CD4-positive, alpha-beta memory T cell (primary cell): ENCODE data around the gene CCDC110. TPM values are rescaled to one million over a fixed set of nuclear protein-coding genes. Genes with fewer than 3 reads are reported as not detected.

Experiments
- CTCF ChIA-PET: fragments of 350-600 bp; sonication (Branson Sonifier 250); formaldehyde crosslinking; loops from one replicate; lab custom pipeline; 2021; ENCODE audit warnings: inconsistent platforms; ENCODE audit not compliant: partially characterized antibody; lab: Charles Lee
- POLR2A ChIA-PET: fragments of 350-600 bp; sonication (Branson Sonifier 250); formaldehyde crosslinking; loops from one replicate; lab custom pipeline; 2021; ENCODE audit not compliant: partially characterized antibody; lab: Charles Lee
- DNase-seq, 5 donors: peaks; one replicate each; pipeline versions ENCODE4 v3.0.0 to v3.0.0-alpha.2; 2020 to 2022; ENCODE audit warnings: mixed read lengths in 1 of 5
- H3K27ac ChIP-seq: one replicate; pipeline ENCODE4 v1.7.0; 2013; ENCODE audit warnings: low read depth, low read length
- H3K27me3 ChIP-seq: 2 replicates; pipeline ENCODE4 v1.7.0; 2013; ENCODE audit warnings: mild to moderate bottlenecking, low read length, moderate library complexity; ENCODE audit not compliant: insufficient read depth
- H3K36me3 ChIP-seq: 2 replicates; pipeline ENCODE4 v1.7.0; 2013; ENCODE audit warnings: mild to moderate bottlenecking, low read length, moderate library complexity; ENCODE audit not compliant: insufficient read depth
- H3K4me1 ChIP-seq: 2 replicates; pipeline ENCODE4 v1.7.0; 2013; ENCODE audit warnings: mild to moderate bottlenecking, low read length, moderate library complexity; ENCODE audit not compliant: insufficient read depth
- H3K4me3 ChIP-seq, 2 donors: one replicate each; pipeline ENCODE4 v1.7.0; 2013; ENCODE audit warnings: low read length in 2 of 2, mild to moderate bottlenecking in 1 of 2
- H3K9me3 ChIP-seq, 2 donors: one replicate each; pipeline ENCODE4 v1.7.0; 2013; ENCODE audit warnings: low read length in 2 of 2, control low read depth in 1 of 2; ENCODE audit not compliant: control insufficient read depth in 1 of 2
- H3K27ac Mint-ChIP-seq, 7 donors: one replicate each; pipeline ENCODE4 v1.8.0; 2020 to 2021; ENCODE audit warnings: mixed read lengths in 7 of 7, mild to moderate bottlenecking in 6 of 7, inconsistent platforms in 3 of 7, moderate library complexity in 3 of 7
- H3K27me3 Mint-ChIP-seq, 2 donors: one replicate each; pipeline ENCODE4 v1.8.0; 2020 to 2021; ENCODE audit warnings: mixed read lengths in 2 of 2
- H3K36me3 Mint-ChIP-seq, 2 donors: one replicate each; pipeline ENCODE4 v1.8.0; 2020 to 2021; ENCODE audit warnings: mixed read lengths in 2 of 2, inconsistent platforms in 1 of 2, mild to moderate bottlenecking in 1 of 2
- H3K4me1 Mint-ChIP-seq, 4 donors: one replicate each; pipeline ENCODE4 v1.8.0; 2020 to 2021; ENCODE audit warnings: mixed read lengths in 4 of 4, mild to moderate bottlenecking in 1 of 4
- H3K4me3 Mint-ChIP-seq, 8 donors: one replicate each; pipeline ENCODE4 v1.8.0; 2020 to 2021; ENCODE audit warnings: mixed read lengths in 8 of 8, mild to moderate bottlenecking in 7 of 8, moderate library complexity in 6 of 8, inconsistent platforms in 3 of 8
- H3K9me3 Mint-ChIP-seq, 8 donors: one replicate each; pipeline ENCODE4 v1.8.0; 2020 to 2021; ENCODE audit warnings: mixed read lengths in 8 of 8, mild to moderate bottlenecking in 5 of 8, inconsistent platforms in 3 of 8, moderate library complexity in 1 of 8
- intact Hi-C: fragments of 100-400 bp; cut with micrococcal nuclease; formaldehyde crosslinking; loops from one replicate; pipeline ENCODE4 v1.15.1; 2023
- polyA plus RNA-seq, 2 donors: library from polyadenylated mRNA; unstranded; fragments of 300-500 nt; fragmentation: Illumina TruSeq; gene quantifications; one replicate each; pipeline ENCODE4 v1.2.3, GENCODE V29; 2021
- total RNA-seq, 2 experiments: library from RNA; stranded (reverse); gene quantifications; one replicate each; pipeline ENCODE4 v1.2.3, GENCODE V29; 2021

CCDC110 gene
- total RNA-seq = under 1 TPM; 0.19 to 0.90 TPM
- under 1 TPM in 1 of 2 donors, not detected in 1; 0.24 TPM for polyA plus RNA-seq

GRCh38 chr4:185471235-185472102 lies at the start of gene CCDC110:
Gene CCDC110, minus strand, starts transcription at chr4:185471733. Its CDS starts 50 bp downstream, at chr4:185471683.
- Histone ChIP-seq H3K36me3 (no peaks in the 10 kb centered on the region), H3K27ac (peak within 1 kb of the TSS; percentile 28), H3K9me3 (no peaks in the 10 kb centered on the region), H3K4me1 (peaks cover 16% of the 10 kb centered on the region), H3K27me3 (no peaks in the 10 kb centered on the region), H3K4me3 (peak within 1 kb of the TSS; percentile 72 to 88)
- peaks cover 6 to 17% (median 10%) of the 10 kb centered on the region in 4 donors for H3K4me1 Mint-ChIP-seq
- H3K27ac Mint-ChIP-seq = peak within 1 kb of the TSS; percentile 69 to 93 (median 90)
- H3K36me3 Mint-ChIP-seq = no peaks in the 10 kb centered on the region
- H3K9me3 Mint-ChIP-seq = peaks cover 0 to 1% (median 0%) of the 10 kb centered on the region in 8 donors
- ChIA-PET CTCF (interaction anchor here (1.8 to 2.1 kb wide), 2 partner anchors 14 to 126 kb away, joined by 6 to 9 read pairs; no protein-coding TSS in a partner anchor), POLR2A (interaction anchor here (1.0 to 1.9 kb wide), 3 partner anchors 45 to 75 kb away, joined by 5 to 6 read pairs (median 5); partner anchors contain the start of genes ANKRD37, LRP2BP and UFSP2)
- peak within 1 kb of the TSS; percentile 88 to 94 (median 92) for H3K4me3 Mint-ChIP-seq
- peak; percentile 83 to 90 (median 87) for DNase-seq
- intact Hi-C loops = loop anchor here (1.0 to 10.0 kb wide), 11 partner anchors 46 to 1967 kb away; partner anchors contain the start of genes ACSL1, ANKRD37, CASP3 and CENPU
- peaks cover 0 to 2% of the 10 kb centered on the region in 2 donors for H3K27me3 Mint-ChIP-seq

GRCh38 chr4:185520119-185520518 lies 48.6 kb upstream of the CCDC110 start:
- Mint-ChIP-seq H3K36me3 (no peaks in the 10 kb centered on the region), H3K4me1 (peaks cover 0 to under 1% (median 0%) of the 10 kb centered on the region in 4 donors), H3K9me3 (peaks cover 0 to under 1% (median 0%) of the 10 kb centered on the region in 8 donors), H3K4me3 (no peak overlapping the region), H3K27me3 (peaks cover 17 to 19% of the 10 kb centered on the region in 2 donors), H3K27ac (no peak overlapping the region)
- Histone ChIP-seq H3K4me3 (no peak overlapping the region), H3K9me3 (no peaks in the 10 kb centered on the region), H3K27me3 (no peaks in the 10 kb centered on the region), H3K4me1 (no peaks in the 10 kb centered on the region), H3K27ac (no peak overlapping the region), H3K36me3 (no peaks in the 10 kb centered on the region)
- ChIA-PET CTCF (no interaction called here), POLR2A (no interaction called here)
- DNase-seq = no peak
- intact Hi-C loops = no loop called here

GRCh38 chr4:185518494-185518893 lies 47.0 kb upstream of the CCDC110 start:
- Mint-ChIP-seq H3K9me3 (peaks cover 0 to 5% (median 0%) of the 10 kb centered on the region in 8 donors), H3K27me3 (peaks cover 22 to 27% of the 10 kb centered on the region in 2 donors), H3K4me1 (peaks cover 7 to 12% (median 10%) of the 10 kb centered on the region in 4 donors), H3K4me3 (no peak overlapping the region), H3K36me3 (no peaks in the 10 kb centered on the region), H3K27ac (no peak overlapping the region)
- H3K4me1 ChIP-seq = peaks cover 8% of the 10 kb centered on the region
- H3K36me3 ChIP-seq = no peaks in the 10 kb centered on the region
- no peak overlapping the region for H3K27ac ChIP-seq
- no peaks in the 10 kb centered on the region for H3K9me3 ChIP-seq
- no peak for DNase-seq
- peaks cover 12% of the 10 kb centered on the region for H3K27me3 ChIP-seq
- ChIA-PET POLR2A (no interaction called here), CTCF (interaction anchor here (0.7 kb wide), 1 partner anchor 80 kb away, joined by 3 read pairs; no protein-coding TSS in a partner anchor)
- no peak overlapping the region for H3K4me3 ChIP-seq
- intact Hi-C loops = no loop called here

GRCh38 chr4:185518069-185518468 lies 46.5 kb upstream of the CCDC110 start:
- ChIA-PET POLR2A (no interaction called here), CTCF (interaction anchor here (0.7 kb wide), 1 partner anchor 80 kb away, joined by 3 read pairs; no protein-coding TSS in a partner anchor)
- Histone ChIP-seq H3K4me3 (no peak overlapping the region), H3K27me3 (peaks cover 14% of the 10 kb centered on the region), H3K36me3 (no peaks in the 10 kb centered on the region), H3K27ac (no peak overlapping the region), H3K9me3 (no peaks in the 10 kb centered on the region), H3K4me1 (peaks cover 12% of the 10 kb centered on the region)
- H3K9me3 Mint-ChIP-seq = peaks cover 0 to 5% (median 0%) of the 10 kb centered on the region in 8 donors
- no peak overlapping the region for H3K27ac Mint-ChIP-seq
- no peak overlapping the region for H3K4me3 Mint-ChIP-seq
- H3K36me3 Mint-ChIP-seq = no peaks in the 10 kb centered on the region
- peaks cover 25 to 30% of the 10 kb centered on the region in 2 donors for H3K27me3 Mint-ChIP-seq
- no peak for DNase-seq
- intact Hi-C loops = no loop called here
- peaks cover 10 to 16% (median 14%) of the 10 kb centered on the region in 4 donors for H3K4me1 Mint-ChIP-seq

- POLR2A ChIA-PET = no interaction called here
- no peak overlapping the region for H3K27ac Mint-ChIP-seq
- CTCF ChIA-PET = no interaction called here
- intact Hi-C loops = no loop called here
- H3K4me3 Mint-ChIP-seq = no peak overlapping the region
- H3K9me3 Mint-ChIP-seq = peaks cover 0 to 5% (median under 1%) of the 10 kb centered on the region in 8 donors
- Histone ChIP-seq H3K9me3 (no peaks in the 10 kb centered on the region), H3K27me3 (peaks cover 22% of the 10 kb centered on the region), H3K4me1 (peaks cover 18% of the 10 kb centered on the region), H3K36me3 (no peaks in the 10 kb centered on the region), H3K4me3 (no peak overlapping the region), H3K27ac (no peak overlapping the region)
- H3K36me3 Mint-ChIP-seq = no peaks in the 10 kb centered on the region
- H3K4me1 Mint-ChIP-seq = peaks cover 13 to 20% (median 19%) of the 10 kb centered on the region in 4 donors
- peaks cover 31 to 37% of the 10 kb centered on the region in 2 donors for H3K27me3 Mint-ChIP-seq
- no peak for DNase-seq
These were observed 43.7 kb upstream of the CCDC110 start for GRCh38 chr4:185515248-185515647.

- no peak for DNase-seq
- Mint-ChIP-seq H3K27ac (no peak overlapping the region), H3K4me3 (no peak overlapping the region), H3K27me3 (peaks cover 35% of the 10 kb centered on the region in 2 donors), H3K9me3 (peaks cover 0 to 5% (median under 1%) of the 10 kb centered on the region in 8 donors), H3K36me3 (no peaks in the 10 kb centered on the region), H3K4me1 (peaks cover 13 to 20% (median 19%) of the 10 kb centered on the region in 4 donors)
- Histone ChIP-seq H3K4me3 (no peak overlapping the region), H3K9me3 (no peaks in the 10 kb centered on the region), H3K27ac (no peak overlapping the region), H3K4me1 (peaks cover 18% of the 10 kb centered on the region), H3K27me3 (peaks cover 22% of the 10 kb centered on the region), H3K36me3 (no peaks in the 10 kb centered on the region)
- POLR2A ChIA-PET = no interaction called here
- intact Hi-C loops = no loop called here
- CTCF ChIA-PET = interaction anchor here (0.5 kb wide), 1 partner anchor 1866 kb away, joined by 3 read pairs; no protein-coding TSS in a partner anchor
These were observed 42.7 kb upstream of the CCDC110 start for GRCh38 chr4:185514182-185514697.
